ENCODE results near the gene SUPT5H.
"Not testable (repeated sequence)": the region's sequence is repeated elsewhere in the genome, so short reads cannot be mapped to it uniquely, and the experiment has no call there.

SUPT5H gene

DNA sequence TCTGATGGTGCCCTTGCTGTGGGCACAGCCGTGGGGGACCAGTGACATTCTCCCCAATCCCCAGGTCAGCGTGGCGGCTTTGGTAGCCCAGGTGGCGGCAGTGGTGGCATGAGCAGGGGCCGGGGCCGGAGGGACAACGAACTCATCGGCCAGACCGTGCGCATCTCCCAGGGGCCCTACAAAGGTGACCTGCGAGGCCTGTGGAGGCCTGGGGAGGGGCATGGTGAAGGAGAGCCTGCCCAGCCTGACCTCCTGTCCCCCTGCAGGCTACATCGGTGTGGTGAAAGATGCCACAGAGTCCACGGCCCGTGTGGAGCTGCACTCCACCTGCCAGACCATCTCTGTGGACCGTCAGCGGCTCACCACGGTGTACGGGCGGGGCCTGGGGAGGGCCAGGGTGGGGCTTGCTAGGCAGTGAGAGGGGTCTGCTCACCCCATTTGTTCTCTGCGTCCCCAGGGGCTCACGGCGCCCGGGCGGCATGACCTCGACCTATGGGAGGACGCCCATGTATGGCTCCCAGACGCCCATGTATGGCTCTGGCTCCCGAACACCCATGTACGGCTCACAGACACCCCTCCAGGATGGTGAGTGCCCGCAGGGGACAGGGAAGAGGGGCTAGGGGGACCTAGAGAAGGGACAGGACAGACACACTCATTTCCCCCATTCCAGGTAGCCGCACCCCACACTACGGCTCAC is 27.5 kb downstream of the SUPT5H start:
- TF ChIP-seq, protein P1, sequence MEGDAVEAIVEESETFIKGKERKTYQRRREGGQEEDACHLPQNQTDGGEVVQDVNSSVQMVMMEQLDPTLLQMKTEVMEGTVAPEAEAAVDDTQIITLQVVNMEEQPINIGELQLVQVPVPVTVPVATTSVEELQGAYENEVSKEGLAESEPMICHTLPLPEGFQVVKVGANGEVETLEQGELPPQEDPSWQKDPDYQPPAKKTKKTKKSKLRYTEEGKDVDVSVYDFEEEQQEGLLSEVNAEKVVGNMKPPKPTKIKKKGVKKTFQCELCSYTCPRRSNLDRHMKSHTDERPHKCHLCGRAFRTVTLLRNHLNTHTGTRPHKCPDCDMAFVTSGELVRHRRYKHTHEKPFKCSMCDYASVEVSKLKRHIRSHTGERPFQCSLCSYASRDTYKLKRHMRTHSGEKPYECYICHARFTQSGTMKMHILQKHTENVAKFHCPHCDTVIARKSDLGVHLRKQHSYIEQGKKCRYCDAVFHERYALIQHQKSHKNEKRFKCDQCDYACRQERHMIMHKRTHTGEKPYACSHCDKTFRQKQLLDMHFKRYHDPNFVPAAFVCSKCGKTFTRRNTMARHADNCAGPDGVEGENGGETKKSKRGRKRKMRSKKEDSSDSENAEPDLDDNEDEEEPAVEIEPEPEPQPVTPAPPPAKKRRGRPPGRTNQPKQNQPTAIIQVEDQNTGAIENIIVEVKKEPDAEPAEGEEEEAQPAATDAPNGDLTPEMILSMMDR (IDR thresholded peaks at IDR 0.05; ENCODE audit: insufficient read depth, low read length, missing control alignments) = no peak
- POLR2A ChIA-PET = interaction anchor here (2.7 kb wide), 1 partner anchor 37 kb away, joined by 7 read pairs; the partner anchor contains the start of gene RPS16
- no peak overlapping the region for H3K4me3 ChIP-seq (ENCODE audit: low read depth, low read length)
- CTCF ChIA-PET = interaction anchor here (1.4 to 4.6 kb wide), 6 partner anchors 9 to 60 kb away, joined by 3 to 66 read pairs (median 22); partner anchors contain the start of genes EID2B and SUPT5H
- no peak for DNase-seq (ENCODE audit: low read depth, low spot score)

DNA sequence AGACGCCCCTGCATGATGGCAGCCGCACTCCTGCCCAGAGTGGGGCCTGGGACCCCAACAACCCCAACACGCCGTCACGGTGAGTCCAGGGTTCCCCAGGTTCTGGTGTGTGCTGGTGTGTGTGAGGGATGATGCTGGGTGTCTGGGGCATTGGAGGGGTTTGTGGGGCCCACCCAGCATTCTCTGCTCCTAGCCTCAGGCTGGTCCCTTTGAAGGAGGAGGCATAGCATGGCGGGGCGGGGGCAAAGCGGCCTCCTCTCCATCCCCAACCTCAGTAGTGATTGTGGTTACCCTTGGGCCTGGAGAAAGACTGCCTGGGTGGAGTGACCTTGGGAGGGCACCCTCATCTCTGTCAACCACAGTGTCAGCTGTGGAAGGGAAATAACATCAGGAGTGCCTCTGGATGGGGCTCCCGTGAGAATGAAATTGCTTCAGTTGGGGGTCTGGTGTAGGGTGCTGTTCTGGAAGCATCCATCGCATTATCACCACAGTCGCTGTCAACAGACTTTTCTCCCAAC is 28.1 kb downstream of the SUPT5H start:
- POLR2A ChIA-PET = interaction anchor here (2.7 kb wide), 1 partner anchor 38 kb away, joined by 7 read pairs; the partner anchor contains the start of gene RPS16
- no peak overlapping the region for H3K4me3 ChIP-seq (ENCODE audit: low read depth, low read length)
- TF ChIP-seq, protein P1 (IDR thresholded peaks at IDR 0.05; ENCODE audit: insufficient read depth, low read length, missing control alignments) = no peak
- no peak for DNase-seq (ENCODE audit: low read depth, low spot score)
- CTCF ChIA-PET = interaction anchor here (1.2 to 4.6 kb wide), 13 partner anchors 10 to 199 kb away, joined by 3 to 66 read pairs (median 10); partner anchors contain the start of genes EID2B and SUPT5H

DNA sequence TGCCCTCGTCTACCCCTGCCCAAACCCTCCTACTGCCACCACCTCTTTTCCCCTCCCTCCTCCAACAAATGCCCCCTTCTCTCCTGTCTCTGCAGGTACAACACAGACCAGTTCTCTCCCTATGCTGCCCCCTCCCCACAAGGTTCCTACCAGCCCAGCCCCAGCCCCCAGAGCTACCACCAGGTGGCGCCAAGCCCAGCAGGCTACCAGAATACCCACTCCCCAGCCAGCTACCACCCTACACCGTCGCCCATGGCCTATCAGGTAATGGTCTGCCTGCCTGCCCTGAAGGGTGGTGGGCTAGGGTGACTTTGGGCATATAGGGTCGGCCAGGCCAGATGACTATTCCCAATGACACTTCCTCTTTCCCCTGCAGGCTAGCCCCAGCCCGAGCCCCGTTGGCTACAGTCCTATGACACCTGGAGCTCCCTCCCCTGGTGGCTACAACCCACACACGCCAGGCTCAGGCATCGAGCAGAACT is 28.8 kb downstream of the SUPT5H start:
- no peak overlapping the region for H3K4me3 ChIP-seq (ENCODE audit: low read depth, low read length)
- ChIA-PET POLR2A (interaction anchor here (2.7 kb wide), 1 partner anchor 39 kb away, joined by 7 read pairs; the partner anchor contains the start of gene RPS16), CTCF (interaction anchor here (1.0 to 4.6 kb wide), 21 partner anchors 9 to 198 kb away, joined by 3 to 66 read pairs (median 6); partner anchors contain the start of genes EID2, EID2B and SUPT5H)
- DNase-seq (ENCODE audit: low read depth, low spot score) = no peak
- TF ChIP-seq, protein P1 (IDR thresholded peaks at IDR 0.05; ENCODE audit: insufficient read depth, low read length, missing control alignments) = peak; percentile 88

DNA sequence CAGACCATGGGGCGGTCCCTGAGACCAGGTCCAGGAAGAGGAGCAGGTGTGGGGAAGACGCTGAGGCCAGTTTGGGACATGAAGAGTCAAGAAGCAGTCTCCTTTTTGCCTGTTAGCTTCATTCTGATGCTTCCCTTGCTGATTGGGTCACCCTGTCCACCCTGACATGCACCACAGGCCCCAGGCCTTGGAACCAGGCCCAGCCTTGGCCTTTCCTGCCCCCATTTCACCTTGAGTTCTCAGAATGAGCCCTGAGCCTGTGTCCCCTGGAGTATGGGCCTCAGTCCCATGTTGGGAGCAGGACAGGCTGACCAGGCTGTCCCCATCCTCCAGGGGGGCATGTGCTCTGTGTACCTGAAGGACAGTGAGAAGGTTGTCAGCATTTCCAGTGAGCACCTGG is 30.4 kb downstream of the SUPT5H start:
- POLR2A ChIA-PET = interaction anchor here (1.2 kb wide), 1 partner anchor 15 kb away, joined by 3 read pairs; no protein-coding TSS in a partner anchor
- TF ChIP-seq, protein P1 (IDR thresholded peaks at IDR 0.05; ENCODE audit: insufficient read depth, low read length, missing control alignments) = no peak
- no peak for DNase-seq (ENCODE audit: low read depth, low spot score)
- CTCF ChIA-PET = interaction anchor here (1.9 to 4.6 kb wide), 7 partner anchors 12 to 64 kb away, joined by 7 to 66 read pairs (median 17); partner anchors contain the start of genes EID2, EID2B and SUPT5H
- H3K4me3 ChIP-seq (ENCODE audit: low read depth, low read length) = no peak overlapping the region

DNA sequence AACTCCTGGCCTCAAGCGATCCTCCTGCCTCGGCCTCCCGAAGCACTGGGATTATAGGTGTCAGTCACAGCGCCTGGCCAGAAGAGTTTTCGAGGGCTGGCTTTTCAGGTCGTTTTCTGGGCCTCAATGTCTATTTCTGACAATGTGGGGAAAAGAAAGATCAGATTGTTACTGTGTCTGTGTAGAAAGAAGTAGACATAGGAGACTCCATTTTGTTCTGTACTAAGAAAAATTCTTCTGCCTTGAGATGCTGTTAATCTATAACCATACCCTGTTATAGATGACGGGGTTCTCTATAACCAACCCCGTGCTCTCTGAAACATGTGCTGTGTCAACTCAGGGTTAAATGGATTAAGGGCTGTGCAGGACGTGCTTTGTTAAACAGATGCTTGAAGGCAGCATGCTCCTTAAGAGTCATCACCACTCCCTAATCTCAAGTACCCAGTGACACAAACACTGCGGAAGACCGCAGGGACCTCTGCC is 34.0 kb downstream of the SUPT5H start:
- POLR2A ChIA-PET; H3K4me3 ChIP-seq (ENCODE audit: low read depth, low read length); DNase-seq (ENCODE audit: low read depth, low spot score): not testable (repeated sequence)
- CTCF ChIA-PET = interaction anchor here (1.1 kb wide), 1 partner anchor 44 kb away, joined by 3 read pairs; the partner anchor contains the start of gene RPS16

DNA sequence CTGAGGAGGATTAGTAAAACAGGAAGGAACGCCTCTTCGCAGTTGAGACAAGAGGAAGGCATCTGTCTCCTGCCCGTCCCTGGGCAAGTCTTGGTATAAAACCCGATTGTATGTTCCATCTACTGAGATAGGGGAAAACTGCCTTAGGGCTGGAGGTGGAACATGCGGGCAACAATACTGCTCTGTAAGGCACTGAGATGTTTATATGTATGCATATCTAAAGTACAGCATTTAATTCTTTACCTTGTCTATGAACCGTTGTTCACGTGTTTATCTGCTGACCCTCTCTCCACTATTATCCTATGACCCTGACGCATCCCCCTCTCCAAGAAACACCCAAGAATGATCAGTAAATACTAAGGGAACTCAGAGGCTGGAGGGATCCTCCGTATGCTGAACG is 34.5 kb downstream of the SUPT5H start:
- H3K4me3 ChIP-seq (ENCODE audit: low read depth, low read length) = no peak overlapping the region
- TF ChIP-seq, protein P1 (IDR thresholded peaks at IDR 0.05; ENCODE audit: insufficient read depth, low read length, missing control alignments) = no peak
- no peak for DNase-seq (ENCODE audit: low read depth, low spot score)
- ChIA-PET CTCF (interaction anchor here (0.8 to 2.7 kb wide), 3 partner anchors 23 to 53 kb away, joined by 3 to 11 read pairs (median 5); partner anchors contain the start of gene EID2B), POLR2A (interaction anchor here (0.8 to 1.7 kb wide), 6 partner anchors 10 to 76 kb away, joined by 3 to 7 read pairs (median 4); partner anchors contain the start of genes RPS16 and SUPT5H)

Measured in AG04449 (cell line).